Endodermal cell (in vitro differentiated cells): ENCODE data around the gene TIE1. TPM values are rescaled to one million over a fixed set of nuclear protein-coding genes. Genes with fewer than 3 reads are reported as not detected.

Source experiments
- DNase-seq: peaks from one replicate; pipeline ENCODE4 v3.0.0-alpha.2; 2017
- H3K27ac ChIP-seq: 2 replicates; pipeline ENCODE4 v1.5.1; 2013; ENCODE audit warnings: mild to moderate bottlenecking, low read depth, low read length, moderate library complexity
- H3K27me3 ChIP-seq: 2 replicates; pipeline ENCODE4 v1.6.1; 2013; ENCODE audit warnings: mild to moderate bottlenecking, low read length, moderate library complexity; ENCODE audit not compliant: insufficient read depth, control insufficient read depth, poor library complexity, severe bottlenecking
- H3K36me3 ChIP-seq: 2 replicates; pipeline ENCODE4 v1.7.0; 2013; ENCODE audit warnings: mild to moderate bottlenecking, low read length, moderate library complexity; ENCODE audit not compliant: control insufficient read depth, insufficient read depth
- H3K4me1 ChIP-seq: one replicate; pipeline ENCODE4 v1.7.0; 2013; ENCODE audit warnings: low read length; ENCODE audit not compliant: control insufficient read depth, insufficient read depth
- H3K4me3 ChIP-seq: 2 replicates; pipeline ENCODE4 v1.5.1; 2013; ENCODE audit warnings: mild to moderate bottlenecking, low read length, moderate library complexity
- H3K9ac ChIP-seq: 2 replicates; pipeline ENCODE4 v1.6.1; 2013; ENCODE audit warnings: mild to moderate bottlenecking, low read length, moderate library complexity; ENCODE audit not compliant: poor library complexity, severe bottlenecking; ENCODE audit errors: extremely low read depth
- H3K9me3 ChIP-seq: 2 replicates; pipeline ENCODE4 v1.6.1; 2013; ENCODE audit warnings: mild to moderate bottlenecking, low read length, moderate library complexity; ENCODE audit not compliant: control insufficient read depth
- H3K27ac Mint-ChIP-seq: 2 replicates; pipeline ENCODE4 v1.8.0; 2020; ENCODE audit warnings: mixed read lengths
- H3K27me3 Mint-ChIP-seq: 2 replicates; pipeline ENCODE4 v1.8.0; 2021; ENCODE audit warnings: mild to moderate bottlenecking, mixed read lengths; ENCODE audit not compliant: insufficient read depth
- H3K36me3 Mint-ChIP-seq: 2 replicates; pipeline ENCODE4 v1.8.0; 2020; ENCODE audit warnings: low read depth, mixed read lengths
- H3K4me1 Mint-ChIP-seq: 2 replicates; pipeline ENCODE4 v1.8.0; 2020; ENCODE audit warnings: mixed read lengths
- H3K4me3 Mint-ChIP-seq: 2 replicates; pipeline ENCODE4 v1.8.0; 2020; ENCODE audit warnings: mild to moderate bottlenecking, moderate library complexity, mixed read lengths
- H3K9me3 Mint-ChIP-seq: 2 replicates; pipeline ENCODE4 v1.8.0; 2020; ENCODE audit warnings: mild to moderate bottlenecking, mixed read lengths
- CTCF ChIP-seq: fragments of 200-600 bp; sonication (generic); conservative IDR thresholded peaks from 2 replicates; pipeline ENCODE4 v1.5.0; 2021; ENCODE audit warnings: antibody characterized with exemption, mild to moderate bottlenecking
- WGBS, 2 experiments: methylation state at CpG; one replicate each; pipeline versions ENCODE4 v1.1.5 to v1.1.7; 2013; ENCODE audit warnings: missing lambda C conversion rate in 2 of 2, mixed read lengths in 1 of 2; ENCODE audit not compliant: insufficient coverage in 1 of 2, insufficient read length in 1 of 2; 5-methylcytosine and 5-hydroxymethylcytosine counted together
- total RNA-seq, 2 donors: library from RNA; stranded (reverse); fragmentation: NEBNext Ultra II Directional in 1 of 2; extraction: Animal tissue kit (Norgen Biotek cat#: 25700) in 1 of 2; gene quantifications; 2 replicates in 1 of 2; 3 replicates in 1 of 2; pipeline ENCODE4 v1.2.1, GENCODE V29; 2021

TIE1 gene
- total RNA-seq, 2 donors from 2014 or later: 0.40 to 0.99 TPM

GRCh38 chr1:43354471-43354870, 53.7 kb downstream of the TIE1 start:
- Histone ChIP-seq H3K4me1 (no peaks in the 10 kb centered on the region), H3K4me3 (no peak overlapping the region), H3K9ac (no peak overlapping the region), H3K9me3 (no peaks in the 10 kb centered on the region), H3K27me3 (no peaks in the 10 kb centered on the region), H3K27ac (no peak overlapping the region), H3K36me3 (no peaks in the 10 kb centered on the region)
- WGBS, 2 experiments: 72 to 79% methylated on average over 2 of the region's 2 CpGs
- H3K36me3 Mint-ChIP-seq: peaks cover 7% of the 10 kb centered on the region
- peaks cover 13% of the 10 kb centered on the region for H3K4me1 Mint-ChIP-seq
- no peak overlapping the region for H3K27ac Mint-ChIP-seq
- no peak for TF ChIP-seq CTCF
- no peak overlapping the region for H3K4me3 Mint-ChIP-seq
- H3K9me3 Mint-ChIP-seq: no peaks in the 10 kb centered on the region
- no peak for DNase-seq
- no peaks in the 10 kb centered on the region for H3K27me3 Mint-ChIP-seq

GRCh38 chr1:43354936-43355335, 54.2 kb downstream of the TIE1 start:
- no peak overlapping the region for H3K27ac Mint-ChIP-seq
- H3K9ac ChIP-seq: no peak overlapping the region

GRCh38 chr1:43357251-43357650, 56.5 kb downstream of the TIE1 start:
- H3K9me3 Mint-ChIP-seq: no peaks in the 10 kb centered on the region
- WGBS, 2 experiments: 95 to 100% methylated on average over 3 of the region's 4 CpGs
- TF ChIP-seq CTCF: no peak
- Histone ChIP-seq H3K4me1 (peaks cover 13% of the 10 kb centered on the region), H3K36me3 (peaks cover 25% of the 10 kb centered on the region), H3K9me3 (no peaks in the 10 kb centered on the region), H3K4me3 (no peak overlapping the region), H3K27me3 (no peaks in the 10 kb centered on the region), H3K9ac (no peak overlapping the region), H3K27ac (no peak overlapping the region)
- peaks cover 33% of the 10 kb centered on the region for H3K36me3 Mint-ChIP-seq
- no peak for DNase-seq
- H3K4me1 Mint-ChIP-seq: peaks cover 26% of the 10 kb centered on the region
- H3K4me3 Mint-ChIP-seq: peak overlapping the region; percentile 84
- H3K27ac Mint-ChIP-seq: no peak overlapping the region
- H3K27me3 Mint-ChIP-seq: no peaks in the 10 kb centered on the region

More at GRCh38 chr1:43354936-43355335, 54.2 kb downstream of the TIE1 start:
- H3K4me1 Mint-ChIP-seq: peaks cover 13% of the 10 kb centered on the region
- peaks cover 12% of the 10 kb centered on the region for H3K36me3 Mint-ChIP-seq
- Histone ChIP-seq H3K4me3 (no peak overlapping the region), H3K27me3 (no peaks in the 10 kb centered on the region), H3K9me3 (no peaks in the 10 kb centered on the region), H3K4me1 (peaks cover 5% of the 10 kb centered on the region), H3K27ac (no peak overlapping the region), H3K36me3 (peaks cover 2% of the 10 kb centered on the region)
- no peaks in the 10 kb centered on the region for H3K27me3 Mint-ChIP-seq
- DNase-seq: no peak
- no peaks in the 10 kb centered on the region for H3K9me3 Mint-ChIP-seq
- WGBS, 2 experiments: 81% methylated on average over 2 of the region's 2 CpGs; no CpG with 5 or more reads in 1 of the 2 experiments
- H3K4me3 Mint-ChIP-seq: no peak overlapping the region
- TF ChIP-seq CTCF: no peak
